ENCODE results near the gene IGF2R.
"Not testable (repeated sequence)": the region's sequence is repeated elsewhere in the genome, so short reads cannot be mapped to it uniquely, and the experiment has no call there.

Gene IGF2R

GRCh38 chr6:159955945-159956361 lies 12.9 kb upstream of the IGF2R start:
- DNase-seq = no peak

- no peak for DNase-seq
Measured at GRCh38 chr6:159957071-159957673, 11.7 kb upstream of the IGF2R start.

- DNase-seq = no peak
Measured at GRCh38 chr6:159959165-159959975, 9.5 kb upstream of the IGF2R start.

- DNase-seq = no peak
Measured at GRCh38 chr6:159959976-159960384, 8.9 kb upstream of the IGF2R start.

- DNase-seq = no peak
Measured at GRCh38 chr6:159960485-159960884, 8.4 kb upstream of the IGF2R start.

- DNase-seq = no peak
Measured at GRCh38 chr6:159961528-159961927, 7.4 kb upstream of the IGF2R start.

GRCh38 chr6:159963111-159963510 lies 5.8 kb upstream of the IGF2R start:
- no peak for DNase-seq

GRCh38 chr6:159964046-159964445 lies 4.8 kb upstream of the IGF2R start:
- no peak for DNase-seq

- DNase-seq = no peak
Measured at GRCh38 chr6:159966339-159966738, 2.5 kb upstream of the IGF2R start.

- DNase-seq = no peak
Measured at GRCh38 chr6:159966981-159967380, 1.9 kb upstream of the IGF2R start.

GRCh38 chr6:159967621-159968020 lies 1.3 kb upstream of the IGF2R start:
- DNase-seq = not testable (repeated sequence)

GRCh38 chr6:159969204-159969912 lies 476 bp downstream of the IGF2R start:
- DNase-seq = no peak

GRCh38 chr6:159969921-159970320 lies 1.0 kb downstream of the IGF2R start:
- peak; percentile 25 for DNase-seq

GRCh38 chr6:159970659-159971063 lies 1.8 kb downstream of the IGF2R start:
- no peak for DNase-seq

GRCh38 chr6:159971341-159972178 lies 2.7 kb downstream of the IGF2R start:
- no peak for DNase-seq

- DNase-seq = no peak
Measured at GRCh38 chr6:159972506-159973268, 3.8 kb downstream of the IGF2R start.

- DNase-seq = no peak
Measured at GRCh38 chr6:159973406-159973805, 4.5 kb downstream of the IGF2R start.

GRCh38 chr6:159973951-159974350 lies 5.1 kb downstream of the IGF2R start:
- peak; percentile 73 for DNase-seq

- DNase-seq = no peak
Measured at GRCh38 chr6:159974932-159975331, 6.0 kb downstream of the IGF2R start.

- DNase-seq = no peak
Measured at GRCh38 chr6:159976686-159977254, 7.9 kb downstream of the IGF2R start.

GRCh38 chr6:159977255-159977903 lies 8.5 kb downstream of the IGF2R start:
- no peak for DNase-seq

Measured in NCI-H2029 treated with DMSO at 0.1 percent for 48 hours (cell line).